Endothelial cell of umbilical vein (primary cell): ENCODE results near the gene ABHD8. TPM values are rescaled to one million over a fixed set of nuclear protein-coding genes. Genes with fewer than 3 reads are reported as not detected.

ENCODE experiments used
- BruUV-seq: library from RNA; stranded (reverse); fragments of 400-500 nt; replicated peaks from 2 replicates; lab custom pipeline; 2021; lab: Mats Ljungman, UMichigan
- CTCF ChIA-PET: fragments of 300-600, 350-600 bp; sonication (Branson Sonifier 250); formaldehyde crosslinking; loops from one replicate; lab custom pipeline; 2021; ENCODE audit warnings: antibody characterized with exemption, inconsistent platforms; lab: Charles Lee
- POLR2A ChIA-PET: fragments of 300-600, 350-600 bp; sonication (Branson Sonifier 250); formaldehyde crosslinking; loops from one replicate; lab custom pipeline; 2021; ENCODE audit warnings: antibody characterized with exemption, inconsistent platforms; lab: Charles Lee
- DNase-seq: peaks from one replicate; pipeline ENCODE4 v3.0.0-alpha.2; 2011; ENCODE audit warnings: low read depth, low spot score
- FAIRE-seq: peaks from 2 replicates; lab custom pipeline; 2011; peaks lifted over from hg19 to GRCh38; lab: Jason Lieb, UNC
- H2AFZ ChIP-seq: 2 replicates; pipeline ENCODE4 v1.6.0; 2012; ENCODE audit warnings: low read depth, low read length, control low read depth, inconsistent platforms
- H3K27ac ChIP-seq: 2 replicates; pipeline ENCODE4 v1.5.1; 2011; ENCODE audit warnings: low read depth, mild to moderate bottlenecking, control low read depth, low read length, moderate library complexity; ENCODE audit not compliant: insufficient read depth
- H3K27me3 ChIP-seq, 2 experiments: 2 replicates each; pipeline versions ENCODE4 v1.6.0 to v1.6.1; 2011; ENCODE audit warnings: low read length in 2 of 2, mixed read lengths in 1 of 2; ENCODE audit not compliant: control insufficient read depth in 2 of 2, insufficient read depth in 2 of 2
- H3K36me3 ChIP-seq, 2 experiments: 2 replicates in 1 of 2; 3 replicates in 1 of 2; pipeline ENCODE4 v1.5.1; 2011; ENCODE audit warnings: low read length in 2 of 2, mild to moderate bottlenecking in 1 of 2, moderate library complexity in 1 of 2; ENCODE audit not compliant: control insufficient read depth in 2 of 2, insufficient read depth in 2 of 2; ENCODE audit errors: extremely low read depth in 1 of 2
- H3K4me1 ChIP-seq: 3 replicates; pipeline ENCODE4 v1.5.1; 2011; ENCODE audit warnings: mild to moderate bottlenecking, low read length; ENCODE audit not compliant: control insufficient read depth, insufficient read depth; ENCODE audit errors: extremely low read depth
- H3K4me2 ChIP-seq: 2 replicates; pipeline ENCODE4 v1.6.1; 2011; ENCODE audit warnings: low read length, control low read depth, mixed read lengths; ENCODE audit not compliant: insufficient read depth
- H3K4me3 ChIP-seq, 3 experiments: fragments of 200-600 bp in 1 of 3; sonication (generic), shearing (Covaris generic) in 1 of 3; replicated peaks in 1 of 3; 2 replicates each; pipeline ENCODE4 v1.5.1; 2011 to 2016; ENCODE audit warnings: control low read depth in 3 of 3, low read length in 3 of 3, mild to moderate bottlenecking in 2 of 3, inconsistent platforms in 1 of 3, low read depth in 1 of 3, moderate library complexity in 1 of 3; ENCODE audit not compliant: insufficient read depth in 1 of 3
- H3K79me2 ChIP-seq: 2 replicates; pipeline ENCODE4 v1.6.0; 2012; ENCODE audit warnings: low read length, inconsistent platforms; ENCODE audit not compliant: control insufficient read depth, insufficient read depth
- H3K9ac ChIP-seq: replicated peaks from 2 replicates; pipeline ENCODE3; 2011; ENCODE audit warnings: low read length, control low read depth; ENCODE audit not compliant: insufficient read depth; ENCODE audit errors: extremely low read depth
- H3K9me1 ChIP-seq: replicated peaks from 3 replicates; pipeline ENCODE4 v1.6.0; 2011; ENCODE audit warnings: mild to moderate bottlenecking, low read length; ENCODE audit not compliant: control insufficient read depth, insufficient read depth; ENCODE audit errors: extremely low read depth
- H3K9me3 ChIP-seq: replicated peaks from 2 replicates; pipeline ENCODE4 v1.5.1; 2012; ENCODE audit warnings: low read length, inconsistent platforms; ENCODE audit not compliant: control insufficient read depth, insufficient read depth
- H4K20me1 ChIP-seq: replicated peaks from 2 replicates; pipeline ENCODE3; 2011; ENCODE audit warnings: mild to moderate bottlenecking, low read length; ENCODE audit not compliant: control insufficient read depth, insufficient read depth; ENCODE audit errors: extremely low read depth
- CTCF ChIP-seq, 2 donors: IDR thresholded peaks; 1 replicate in 1 of 2; 2 replicates in 1 of 2; pipeline ENCODE4 v1.5.1; 2011; ENCODE audit warnings: low read length in 2 of 2, mild to moderate bottlenecking in 2 of 2, moderate library complexity in 2 of 2, control low read depth in 1 of 2, inconsistent platforms in 1 of 2, low read depth in 1 of 2; ENCODE audit not compliant: insufficient read depth in 1 of 2; ENCODE audit errors: extremely low read depth in 1 of 2
- EZH2 ChIP-seq: IDR thresholded peaks from 2 replicates; pipeline ENCODE4 v1.6.1; 2012; ENCODE audit warnings: borderline replicate concordance, low read depth, mild to moderate bottlenecking, moderate library complexity, low read length, inconsistent platforms; ENCODE audit not compliant: severe bottlenecking
- FOS ChIP-seq: IDR thresholded peaks from 2 replicates; pipeline ENCODE4 v1.6.1; 2011; ENCODE audit warnings: mild to moderate bottlenecking, low read length, moderate library complexity, borderline replicate concordance; ENCODE audit not compliant: insufficient read depth
- GATA2 ChIP-seq: IDR thresholded peaks from 2 replicates; pipeline ENCODE4 v1.7.0; 2011; ENCODE audit warnings: low read depth, mild to moderate bottlenecking, moderate library complexity, mixed read lengths, low read length; ENCODE audit not compliant: insufficient read length, insufficient read depth
- JUN ChIP-seq: IDR thresholded peaks from 2 replicates; pipeline ENCODE4 v1.6.1; 2011; ENCODE audit warnings: borderline replicate concordance, low read depth; ENCODE audit not compliant: insufficient read length, insufficient read depth
- MAX ChIP-seq: IDR thresholded peaks from 2 replicates; pipeline ENCODE4 v1.6.1; 2011; ENCODE audit not compliant: insufficient read depth, insufficient read length
- MYC ChIP-seq: IDR thresholded peaks from one replicate; pipeline ENCODE4 v1.6.1; 2011; ENCODE audit warnings: mild to moderate bottlenecking, low read depth, low read length
- POLR2A ChIP-seq: IDR thresholded peaks from 2 replicates; pipeline ENCODE4 v1.6.1; 2012; ENCODE audit warnings: low read depth, mild to moderate bottlenecking, control low read depth, low read length
- POLR2AphosphoS5 ChIP-seq: IDR thresholded peaks from 2 replicates; pipeline ENCODE4 v1.6.1; 2012; ENCODE audit warnings: low read depth, mild to moderate bottlenecking, control low read depth, low read length, moderate library complexity; ENCODE audit not compliant: insufficient read depth
- dilution Hi-C: fragments of 300-500 bp; cut with MboI; formaldehyde crosslinking; loops from one replicate; pipeline ENCODE4 v1.15.0; 2019; ENCODE audit warnings: low sequenced_read_pairs; ENCODE audit not compliant: extremely low pct_ligation_motif_present
- intact Hi-C: fragments of 100-400 bp; cut with micrococcal nuclease; formaldehyde crosslinking; loops from one replicate; pipeline ENCODE4 v1.10.0; 2022
- polyA plus RNA-seq, 4 experiments: library from polyadenylated mRNA; depleted of rRNA in 3 of 4; stranded (reverse) in 3 of 4; unstranded in 1 of 4; fragments of >200 nt; gene quantifications; 2 replicates each; pipeline versions ENCODE4 v1.2.1 to v1.2.3, GENCODE V29; 2011 to 2012; ENCODE audit warnings: missing spikeins in 1 of 4
- total RNA-seq: library from RNA; stranded (reverse); gene quantifications from 2 replicates; pipeline ENCODE4 v1.2.3, GENCODE V29; 2021

ABHD8 gene
- total and polyA plus RNA-seq, 2 donors (not counting 3 experiments of a cell fraction or from before 2014, with no cell fraction given), result 5.9 to 8.7 TPM

- dilution Hi-C loops, result no loop called here
These were observed 15.7 kb upstream of the ABHD8 start for GRCh38 chr19:17318966-17319365.

More at GRCh38 chr19:17318966-17319365, 15.7 kb upstream of the ABHD8 start:
- POLR2A ChIA-PET, result no interaction called here
- TF ChIP-seq FOS (no peak), JUN (no peak), MAX (no peak), POLR2AphosphoS5 (no peak), CTCF (IDR thresholded peaks at IDR 0.05; ENCODE audit: extremely low read depth in 1 of 2, insufficient read depth in 1 of 2, low read depth in 1 of 2, low read length in 2 of 2) (no peak), POLR2A (no peak), MYC (no peak), GATA2 (no peak), EZH2 (no peak)
- no peaks in the 10 kb centered on the region for H3K9me3 ChIP-seq
- H3K4me3 ChIP-seq, result no peak overlapping the region
- DNase-seq (no peak), FAIRE-seq (no peak)
- H3K27me3 ChIP-seq, result no peaks in the 10 kb centered on the region
- no peaks in the 10 kb centered on the region for H3K4me1 ChIP-seq
- no peak overlapping the region for H3K4me2 ChIP-seq
- BruUV-seq, result no TSS peak
- peaks cover 13 to 29% of the 10 kb centered on the region in 2 experiments for H3K36me3 ChIP-seq
- H3K79me2 ChIP-seq, result no peaks in the 10 kb centered on the region
- H3K9me1 ChIP-seq, result no peaks in the 10 kb centered on the region
- CTCF ChIA-PET, result no interaction called here
- no peak overlapping the region for H3K27ac ChIP-seq
- H4K20me1 ChIP-seq, result no peaks in the 10 kb centered on the region
- intact Hi-C loops, result no loop called here
- H3K9ac ChIP-seq, result no peak overlapping the region
- no peak overlapping the region for H2AFZ ChIP-seq
